WERI-Rb-1 (cell line): Measurements from ENCODE around the gene HOXD11.

Experiments
- DNase-seq: peaks from one replicate; pipeline ENCODE4 v3.0.0-alpha.2; 2020
- H3K27ac ChIP-seq: fragments of 250-450 bp; sonication (Bioruptor Pico); 2 replicates; pipeline ENCODE4 v1.5.1; 2020; ENCODE audit warnings: mild to moderate bottlenecking, moderate library complexity
- H3K27me3 ChIP-seq: fragments of 250-450 bp; sonication (Bioruptor Pico); 2 replicates; pipeline ENCODE4 v1.5.1; 2021; ENCODE audit warnings: mild to moderate bottlenecking, low read depth, moderate library complexity; ENCODE audit not compliant: insufficient read depth, severe bottlenecking
- H3K36me3 ChIP-seq: fragments of 250-450 bp; sonication (Bioruptor Pico); 2 replicates; pipeline ENCODE4 v1.5.1; 2020; ENCODE audit warnings: mild to moderate bottlenecking, moderate library complexity
- H3K4me3 ChIP-seq: 2 replicates; pipeline ENCODE4 v1.5.1; 2011; ENCODE audit warnings: low read depth, mild to moderate bottlenecking, control low read depth, low read length
- H3K9me3 ChIP-seq: fragments of 250-450 bp; sonication (Bioruptor Pico); 2 replicates; pipeline ENCODE4 v1.5.1; 2021; ENCODE audit warnings: mild to moderate bottlenecking, moderate library complexity; ENCODE audit not compliant: severe bottlenecking
- TF ChIP-seq, protein P1 (sequence below): IDR thresholded peaks from 2 replicates; pipeline ENCODE4 v1.5.1; 2011; ENCODE audit warnings: low read depth, mild to moderate bottlenecking, control low read depth, inconsistent platforms, low read length

The HOXD11 gene

GRCh38 chr2:176140513-176141317 lies 33.6 kb downstream of the HOXD11 start:
- H3K27me3 ChIP-seq: peaks cover 97% of the 10 kb centered on the region
- peak overlapping the region; percentile 52 for H3K27ac ChIP-seq
- H3K4me3 ChIP-seq: peak overlapping the region; percentile 51
- TF ChIP-seq, protein P1, sequence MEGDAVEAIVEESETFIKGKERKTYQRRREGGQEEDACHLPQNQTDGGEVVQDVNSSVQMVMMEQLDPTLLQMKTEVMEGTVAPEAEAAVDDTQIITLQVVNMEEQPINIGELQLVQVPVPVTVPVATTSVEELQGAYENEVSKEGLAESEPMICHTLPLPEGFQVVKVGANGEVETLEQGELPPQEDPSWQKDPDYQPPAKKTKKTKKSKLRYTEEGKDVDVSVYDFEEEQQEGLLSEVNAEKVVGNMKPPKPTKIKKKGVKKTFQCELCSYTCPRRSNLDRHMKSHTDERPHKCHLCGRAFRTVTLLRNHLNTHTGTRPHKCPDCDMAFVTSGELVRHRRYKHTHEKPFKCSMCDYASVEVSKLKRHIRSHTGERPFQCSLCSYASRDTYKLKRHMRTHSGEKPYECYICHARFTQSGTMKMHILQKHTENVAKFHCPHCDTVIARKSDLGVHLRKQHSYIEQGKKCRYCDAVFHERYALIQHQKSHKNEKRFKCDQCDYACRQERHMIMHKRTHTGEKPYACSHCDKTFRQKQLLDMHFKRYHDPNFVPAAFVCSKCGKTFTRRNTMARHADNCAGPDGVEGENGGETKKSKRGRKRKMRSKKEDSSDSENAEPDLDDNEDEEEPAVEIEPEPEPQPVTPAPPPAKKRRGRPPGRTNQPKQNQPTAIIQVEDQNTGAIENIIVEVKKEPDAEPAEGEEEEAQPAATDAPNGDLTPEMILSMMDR: peak; percentile 86
- no peaks in the 10 kb centered on the region for H3K36me3 ChIP-seq
- DNase-seq: peak; percentile 74
- H3K9me3 ChIP-seq: no peaks in the 10 kb centered on the region

DNA sequence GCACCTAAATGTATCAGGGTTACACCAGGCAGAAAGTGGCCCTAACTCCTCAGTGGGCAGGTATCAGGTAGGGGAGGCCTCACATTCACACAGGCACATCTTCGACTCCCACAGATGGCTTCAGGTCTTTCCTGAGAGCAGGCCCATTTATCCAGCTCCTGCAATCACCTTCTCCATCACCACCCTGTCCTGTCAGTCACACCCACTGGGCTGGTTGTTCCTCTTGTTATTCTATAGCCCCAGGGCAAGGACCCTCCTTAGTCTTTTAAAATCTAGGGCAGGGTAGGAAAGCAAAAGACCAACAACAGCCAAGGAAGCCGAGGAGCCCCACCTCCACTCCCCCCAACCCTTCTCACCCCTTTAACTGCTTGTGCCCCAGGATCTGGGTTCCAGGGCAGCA lies 35.2 kb downstream of the HOXD11 start:
- Histone ChIP-seq H3K4me3 (no peak overlapping the region), H3K9me3 (no peaks in the 10 kb centered on the region), H3K36me3 (no peaks in the 10 kb centered on the region), H3K27ac (no peak overlapping the region), H3K27me3 (peaks cover 97% of the 10 kb centered on the region)
- TF ChIP-seq, protein P1: no peak
- no peak for DNase-seq

- Histone ChIP-seq H3K36me3 (no peaks in the 10 kb centered on the region), H3K27me3 (peaks cover 96% of the 10 kb centered on the region), H3K9me3 (peaks cover 4% of the 10 kb centered on the region), H3K4me3 (no peak overlapping the region), H3K27ac (no peak overlapping the region)
- TF ChIP-seq, protein P1: no peak
- no peak for DNase-seq
Measured at GRCh38 chr2:176145085-176145969, 38.2 kb downstream of the HOXD11 start.

DNA sequence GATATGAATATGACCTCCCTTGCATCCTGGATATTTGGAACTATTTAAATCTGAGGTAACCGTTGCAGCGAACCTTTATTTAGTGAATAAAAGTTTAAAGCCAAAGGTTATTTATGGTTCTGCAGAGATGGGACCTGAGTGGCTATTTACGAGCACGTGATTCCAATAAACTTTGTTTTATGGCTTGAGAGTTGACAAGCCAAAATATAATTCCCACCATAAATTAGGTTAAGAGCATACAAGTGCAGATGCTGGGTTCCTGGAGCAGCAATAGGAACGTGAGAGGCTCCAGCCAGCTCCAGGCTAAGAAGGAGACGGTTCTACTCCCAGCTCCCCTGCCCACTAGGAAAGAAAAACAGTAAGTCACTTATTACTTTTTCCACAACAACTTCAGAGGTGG lies 39.0 kb downstream of the HOXD11 start:
- H3K27ac ChIP-seq: no peak overlapping the region
- TF ChIP-seq, protein P1: no peak
- no peak overlapping the region for H3K4me3 ChIP-seq
- no peaks in the 10 kb centered on the region for H3K36me3 ChIP-seq
- H3K9me3 ChIP-seq: peaks cover 4% of the 10 kb centered on the region
- DNase-seq: no peak
- H3K27me3 ChIP-seq: peaks cover 96% of the 10 kb centered on the region

DNA sequence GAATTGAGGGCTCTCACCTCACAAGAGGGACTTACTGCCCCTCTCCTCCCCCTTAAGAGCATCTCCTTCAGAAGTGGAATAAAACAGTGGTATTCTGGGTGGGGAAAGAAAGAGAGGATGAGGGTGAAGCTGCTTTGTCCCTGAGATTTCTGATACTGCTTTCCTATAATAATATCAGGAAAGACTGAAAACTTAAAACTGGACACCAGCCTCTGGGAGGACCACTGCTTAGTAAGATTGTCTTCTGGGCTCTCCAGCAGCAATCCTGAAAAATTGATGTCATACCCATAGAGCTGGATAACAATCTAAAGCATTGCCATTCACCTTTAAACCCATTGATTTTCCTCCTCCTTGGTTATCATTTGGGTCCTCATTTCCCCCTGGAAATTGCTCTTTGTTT lies 39.6 kb downstream of the HOXD11 start:
- no peak overlapping the region for H3K27ac ChIP-seq
- H3K36me3 ChIP-seq: no peaks in the 10 kb centered on the region
- no peak for DNase-seq
- H3K9me3 ChIP-seq: peaks cover 4% of the 10 kb centered on the region
- TF ChIP-seq, protein P1: no peak
- H3K4me3 ChIP-seq: no peak overlapping the region
- peaks cover 96% of the 10 kb centered on the region for H3K27me3 ChIP-seq
